ENCODE measurements around the gene TSPEAR. TPM values are rescaled to one million over a fixed set of nuclear protein-coding genes. Genes with fewer than 3 reads are reported as not detected.

Gene TSPEAR
- total and polyA plus RNA-seq, 7 experiments from 2014 or later: 0.07 TPM; not detected in 6

GRCh38 chr21:44524414-44525371, 186.7 kb downstream of the TSPEAR start:
- ChIA-PET POLR2A (interaction anchor here (1.0 kb wide), 1 partner anchor 11 kb away, joined by 3 read pairs; no protein-coding TSS in a partner anchor), CTCF (no interaction called here)
- Histone ChIP-seq H3K27me3 (ENCODE audit: control insufficient read depth in 2 of 2, insufficient read depth in 2 of 2, low read length in 2 of 2) (no peaks in the 10 kb centered on the region), H3K36me3 (ENCODE audit: control insufficient read depth in 2 of 3, insufficient read depth in 3 of 3, low read length in 3 of 3) (no peaks in the 10 kb centered on the region), H3K4me3 (ENCODE audit: low read length) (no peak overlapping the region), H3K27ac (ENCODE audit: low read depth, low read length) (no peak overlapping the region), H3K9me3 (ENCODE audit: control insufficient read depth in 2 of 3, low read length in 3 of 3) (no peaks in the 10 kb centered on the region), H3K4me1 (ENCODE audit: control insufficient read depth in 2 of 2, insufficient read depth in 2 of 2, low read length in 2 of 2) (no peaks in the 10 kb centered on the region)
- H3K9me3 Mint-ChIP-seq: peaks cover 0 to 1% (median 0%) of the 10 kb centered on the region in 11 donors
- intact Hi-C loops (cut with micrococcal nuclease): no loop called here
- H3K36me3 Mint-ChIP-seq: no peaks in the 10 kb centered on the region
- DNase-seq: no peak
- H3K27me3 Mint-ChIP-seq: no peaks in the 10 kb centered on the region
- no peak overlapping the region for H3K27ac Mint-ChIP-seq
- no peak overlapping the region for H3K4me3 Mint-ChIP-seq
- ATAC-seq: no peak
- no peaks in the 10 kb centered on the region for H3K4me1 Mint-ChIP-seq

- Histone ChIP-seq H3K27ac (ENCODE audit: low read depth, low read length) (no peak overlapping the region), H3K36me3 (ENCODE audit: control insufficient read depth in 2 of 3, insufficient read depth in 3 of 3, low read length in 3 of 3) (no peaks in the 10 kb centered on the region), H3K27me3 (ENCODE audit: control insufficient read depth in 2 of 2, insufficient read depth in 2 of 2, low read length in 2 of 2) (no peaks in the 10 kb centered on the region), H3K4me1 (ENCODE audit: control insufficient read depth in 2 of 2, insufficient read depth in 2 of 2, low read length in 2 of 2) (no peaks in the 10 kb centered on the region), H3K4me3 (ENCODE audit: low read length) (no peak overlapping the region), H3K9me3 (ENCODE audit: control insufficient read depth in 2 of 3, low read length in 3 of 3) (no peaks in the 10 kb centered on the region)
- POLR2A ChIA-PET: no interaction called here
- peaks cover 0 to 1% (median 0%) of the 10 kb centered on the region in 11 donors for H3K9me3 Mint-ChIP-seq
- no peak overlapping the region for H3K4me3 Mint-ChIP-seq
- ATAC-seq (no peak), DNase-seq (no peak)
- CTCF ChIA-PET: no interaction called here
- H3K27me3 Mint-ChIP-seq: no peaks in the 10 kb centered on the region
- no peaks in the 10 kb centered on the region for H3K4me1 Mint-ChIP-seq
- intact Hi-C loops (cut with micrococcal nuclease): no loop called here
- H3K27ac Mint-ChIP-seq: no peak overlapping the region
- H3K36me3 Mint-ChIP-seq: no peaks in the 10 kb centered on the region
Measured at GRCh38 chr21:44523567-44524413, 187.6 kb downstream of the TSPEAR start.

- Histone ChIP-seq H3K4me3 (ENCODE audit: low read length) (no peak overlapping the region), H3K27ac (ENCODE audit: low read depth, low read length) (no peak overlapping the region), H3K4me1 (ENCODE audit: control insufficient read depth in 2 of 2, insufficient read depth in 2 of 2, low read length in 2 of 2) (no peaks in the 10 kb centered on the region), H3K9me3 (ENCODE audit: control insufficient read depth in 2 of 3, low read length in 3 of 3) (no peaks in the 10 kb centered on the region), H3K36me3 (ENCODE audit: control insufficient read depth in 2 of 3, insufficient read depth in 3 of 3, low read length in 3 of 3) (no peaks in the 10 kb centered on the region), H3K27me3 (ENCODE audit: control insufficient read depth in 2 of 2, insufficient read depth in 2 of 2, low read length in 2 of 2) (no peaks in the 10 kb centered on the region)
- H3K4me3 Mint-ChIP-seq: no peak overlapping the region
- DNase-seq (no peak), ATAC-seq (no peak)
- no peaks in the 10 kb centered on the region for H3K27me3 Mint-ChIP-seq
- ChIA-PET CTCF (no interaction called here), POLR2A (no interaction called here)
- H3K36me3 Mint-ChIP-seq: no peaks in the 10 kb centered on the region
- intact Hi-C loops (cut with micrococcal nuclease): no loop called here
- peaks cover 0 to 1% (median 0%) of the 10 kb centered on the region in 11 donors for H3K9me3 Mint-ChIP-seq
- H3K4me1 Mint-ChIP-seq: peaks cover 0 to 3% (median 0%) of the 10 kb centered on the region in 7 donors
- no peak overlapping the region for H3K27ac Mint-ChIP-seq
Measured at GRCh38 chr21:44522753-44523204, 188.6 kb downstream of the TSPEAR start.

GRCh38 chr21:44521928-44522752, 189.2 kb downstream of the TSPEAR start:
- Histone ChIP-seq H3K4me1 (ENCODE audit: control insufficient read depth in 2 of 2, insufficient read depth in 2 of 2, low read length in 2 of 2) (no peaks in the 10 kb centered on the region), H3K4me3 (ENCODE audit: low read length) (no peak overlapping the region), H3K9me3 (ENCODE audit: control insufficient read depth in 2 of 3, low read length in 3 of 3) (no peaks in the 10 kb centered on the region), H3K27ac (ENCODE audit: low read depth, low read length) (no peak overlapping the region), H3K27me3 (ENCODE audit: control insufficient read depth in 2 of 2, insufficient read depth in 2 of 2, low read length in 2 of 2) (no peaks in the 10 kb centered on the region), H3K36me3 (ENCODE audit: control insufficient read depth in 2 of 3, insufficient read depth in 3 of 3, low read length in 3 of 3) (no peaks in the 10 kb centered on the region)
- DNase-seq: no peak
- H3K4me3 Mint-ChIP-seq: no peak overlapping the region
- POLR2A ChIA-PET: no interaction called here
- peaks cover 0 to 1% (median 0%) of the 10 kb centered on the region in 11 donors for H3K9me3 Mint-ChIP-seq
- no peak overlapping the region for H3K27ac Mint-ChIP-seq
- intact Hi-C loops (cut with micrococcal nuclease): no loop called here
- H3K36me3 Mint-ChIP-seq: no peaks in the 10 kb centered on the region
- no peaks in the 10 kb centered on the region for H3K27me3 Mint-ChIP-seq
- ATAC-seq: no peak
- CTCF ChIA-PET: no interaction called here
- H3K4me1 Mint-ChIP-seq: peaks cover 0 to 8% (median 0%) of the 10 kb centered on the region in 7 donors

- ATAC-seq (no peak), DNase-seq (no peak)
- Histone ChIP-seq H3K27me3 (ENCODE audit: control insufficient read depth in 2 of 2, insufficient read depth in 2 of 2, low read length in 2 of 2) (no peaks in the 10 kb centered on the region), H3K4me3 (ENCODE audit: low read length) (no peak overlapping the region), H3K4me1 (ENCODE audit: control insufficient read depth in 2 of 2, insufficient read depth in 2 of 2, low read length in 2 of 2) (no peaks in the 10 kb centered on the region), H3K27ac (ENCODE audit: low read depth, low read length) (no peak overlapping the region), H3K36me3 (ENCODE audit: control insufficient read depth in 2 of 3, insufficient read depth in 3 of 3, low read length in 3 of 3) (no peaks in the 10 kb centered on the region), H3K9me3 (ENCODE audit: control insufficient read depth in 2 of 3, low read length in 3 of 3) (no peaks in the 10 kb centered on the region)
- no peaks in the 10 kb centered on the region for H3K36me3 Mint-ChIP-seq
- H3K4me3 Mint-ChIP-seq: no peak overlapping the region
- H3K27ac Mint-ChIP-seq: no peak overlapping the region
- peaks cover 0 to 1% (median 0%) of the 10 kb centered on the region in 11 donors for H3K9me3 Mint-ChIP-seq
- H3K4me1 Mint-ChIP-seq: peaks cover 0 to 14% (median 0%) of the 10 kb centered on the region in 7 donors
- ChIA-PET POLR2A (no interaction called here), CTCF (no interaction called here)
- intact Hi-C loops (cut with micrococcal nuclease): no loop called here
- H3K27me3 Mint-ChIP-seq: no peaks in the 10 kb centered on the region
Measured at GRCh38 chr21:44521301-44521927, 190.0 kb downstream of the TSPEAR start.
